Astrocyte of the spinal cord (primary cell): Measurements from ENCODE around the gene CALHM6.

Source experiments
- DNase-seq: peaks from one replicate; pipeline ENCODE4 v3.0.0; 2011; ENCODE audit warnings: low read depth, low spot score
- H3K4me3 ChIP-seq: 2 replicates; pipeline ENCODE4 v1.5.1; 2011; ENCODE audit warnings: low read depth, mild to moderate bottlenecking, low read length, moderate library complexity
- in situ Hi-C: cut with HindIII; loops from 2 replicates; pipeline ENCODE4 v1.10.0; 2017; ENCODE audit warnings: low sequenced_read_pairs
- TF ChIP-seq, protein P1 (sequence below): IDR thresholded peaks from 2 replicates; pipeline ENCODE4 v1.5.1; 2012; ENCODE audit warnings: low read depth, mild to moderate bottlenecking, low read length, inconsistent platforms

CALHM6 gene

DNA sequence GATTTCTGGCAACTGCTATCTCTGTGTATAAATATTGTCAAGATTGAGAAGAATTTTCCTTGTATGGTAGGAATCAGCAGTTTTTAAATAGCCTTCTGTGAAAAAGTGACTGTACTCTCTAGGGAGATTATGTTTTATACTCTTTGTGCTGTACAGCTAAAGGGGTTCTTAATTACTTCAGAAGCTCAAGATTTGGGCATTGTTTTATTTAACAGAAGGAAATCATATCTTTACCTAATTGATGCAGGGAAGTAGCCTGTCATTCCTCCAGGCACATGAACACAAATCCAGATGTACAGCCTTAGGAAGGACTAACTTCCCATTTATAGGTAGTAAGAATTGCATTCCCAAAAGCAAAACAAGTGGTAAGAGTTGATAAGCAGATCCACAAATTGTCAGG, 51.6 kb downstream of the CALHM6 start:
- H3K4me3 ChIP-seq = peak overlapping the region; percentile 50
- TF ChIP-seq, protein P1, sequence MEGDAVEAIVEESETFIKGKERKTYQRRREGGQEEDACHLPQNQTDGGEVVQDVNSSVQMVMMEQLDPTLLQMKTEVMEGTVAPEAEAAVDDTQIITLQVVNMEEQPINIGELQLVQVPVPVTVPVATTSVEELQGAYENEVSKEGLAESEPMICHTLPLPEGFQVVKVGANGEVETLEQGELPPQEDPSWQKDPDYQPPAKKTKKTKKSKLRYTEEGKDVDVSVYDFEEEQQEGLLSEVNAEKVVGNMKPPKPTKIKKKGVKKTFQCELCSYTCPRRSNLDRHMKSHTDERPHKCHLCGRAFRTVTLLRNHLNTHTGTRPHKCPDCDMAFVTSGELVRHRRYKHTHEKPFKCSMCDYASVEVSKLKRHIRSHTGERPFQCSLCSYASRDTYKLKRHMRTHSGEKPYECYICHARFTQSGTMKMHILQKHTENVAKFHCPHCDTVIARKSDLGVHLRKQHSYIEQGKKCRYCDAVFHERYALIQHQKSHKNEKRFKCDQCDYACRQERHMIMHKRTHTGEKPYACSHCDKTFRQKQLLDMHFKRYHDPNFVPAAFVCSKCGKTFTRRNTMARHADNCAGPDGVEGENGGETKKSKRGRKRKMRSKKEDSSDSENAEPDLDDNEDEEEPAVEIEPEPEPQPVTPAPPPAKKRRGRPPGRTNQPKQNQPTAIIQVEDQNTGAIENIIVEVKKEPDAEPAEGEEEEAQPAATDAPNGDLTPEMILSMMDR = no peak
- in situ Hi-C loops = no loop called here
- DNase-seq = no peak
